ENCODE data around the gene SH3TC2.

GRCh38 chr5:148993283-148993936 is 69.5 kb downstream of the SH3TC2 start:
- TF ChIP-seq CTCF (IDR thresholded peaks at IDR 0.05) (no peak), POLR2A (IDR thresholded peaks at IDR 0.05) (no peak)

Measured in esophagus squamous epithelium (tissue), 4 donors.